NOMO-1 treated with DMSO at 0.1 percent for 48 hours (cell line): ENCODE data around the gene RABEPK.
"Not testable (repeated sequence)": the region's sequence is repeated elsewhere in the genome, so short reads cannot be mapped to it uniquely, and the experiment has no call there.

Source experiments
- DNase-seq: peaks from one replicate; lab custom pipeline; 2025; ENCODE audit not compliant: unreplicated experiment; lab: John Stamatoyannopoulos, UW

Gene RABEPK

GRCh38 chr9:125190361-125190801 is 10.0 kb upstream of the RABEPK start:
- peak; percentile 17 for DNase-seq

DNA sequence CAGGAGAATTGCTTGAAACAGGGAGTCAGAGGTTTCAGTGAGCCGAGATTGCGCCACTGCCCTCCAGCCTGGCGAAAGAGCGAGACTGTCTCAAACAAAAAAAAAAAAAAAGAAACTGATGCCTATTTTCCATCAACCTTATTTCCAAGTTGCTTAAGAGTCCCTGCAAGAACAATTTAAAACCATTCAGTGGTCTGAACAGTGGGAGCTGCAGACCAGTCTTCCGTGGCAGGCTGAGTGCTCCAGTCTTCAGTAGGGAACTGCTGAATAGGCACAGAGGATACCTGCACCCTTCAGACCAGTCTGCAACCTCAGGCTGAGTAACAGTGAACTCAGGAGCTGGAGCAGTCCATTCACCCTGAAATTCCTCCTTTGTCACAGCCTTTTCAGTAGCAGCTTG is 5.9 kb upstream of the RABEPK start:
- DNase-seq: peak; percentile 18

DNA sequence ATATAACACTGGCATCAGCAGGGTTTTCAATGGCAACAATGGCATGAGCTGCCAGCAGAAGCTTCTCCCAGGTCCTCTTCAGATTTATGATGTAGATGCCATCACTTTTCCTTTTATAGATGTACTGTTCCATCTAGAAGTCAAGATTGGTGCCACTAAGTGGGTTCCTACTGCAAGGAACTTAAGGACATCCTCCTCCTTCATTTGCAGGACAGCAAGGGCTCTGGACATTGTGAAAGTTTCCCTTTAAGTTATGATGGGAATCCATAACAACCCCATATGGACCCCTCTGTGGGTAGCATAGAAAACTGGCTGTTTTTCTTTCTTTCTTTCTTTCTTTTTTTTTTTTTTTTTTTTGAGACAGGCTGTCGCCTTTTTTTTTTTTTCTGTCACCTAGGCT is 4.8 kb upstream of the RABEPK start:
- DNase-seq: not testable (repeated sequence)

DNA sequence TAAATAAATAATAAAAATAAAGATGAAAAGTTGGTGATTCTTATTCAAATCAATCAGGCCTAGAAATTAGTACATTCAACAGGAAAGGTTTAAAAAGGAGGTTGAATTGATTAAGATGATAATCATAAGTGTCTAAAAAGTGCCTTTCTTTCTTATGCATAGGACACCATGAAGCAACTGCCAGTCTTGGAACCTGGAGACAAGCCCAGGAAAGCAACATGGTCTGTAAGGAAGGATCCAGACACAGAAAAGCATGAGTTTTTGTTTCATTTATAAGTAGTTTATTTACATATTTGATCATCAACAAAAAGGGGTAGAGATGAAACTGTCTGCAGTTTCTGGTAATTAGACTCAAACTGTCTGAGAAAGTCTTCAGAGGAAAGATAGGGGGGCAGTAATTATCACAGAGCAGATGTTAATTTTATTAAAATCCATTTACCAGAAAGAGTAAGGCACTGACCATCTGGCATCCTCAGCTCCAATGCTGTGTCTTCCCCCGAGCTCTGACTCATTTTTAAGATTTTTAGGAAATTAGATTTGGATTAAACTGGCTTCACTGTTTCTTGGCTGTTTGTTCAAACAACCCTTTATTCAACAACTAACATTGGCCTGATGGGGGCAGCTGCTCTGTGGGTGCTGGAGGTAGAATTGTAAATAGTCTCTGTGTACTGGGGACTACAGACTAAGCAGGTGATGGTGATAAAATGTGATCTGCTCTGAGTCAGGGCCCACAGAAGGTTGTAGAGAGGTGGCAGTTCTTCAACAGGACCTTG is 2.7 kb downstream of the RABEPK start:
- DNase-seq: no peak

GRCh38 chr9:125204477-125204876 is 4.1 kb downstream of the RABEPK start:
- no peak for DNase-seq

- no peak for DNase-seq
These were observed 13.8 kb downstream of the RABEPK start for GRCh38 chr9:125214186-125214585.

DNA sequence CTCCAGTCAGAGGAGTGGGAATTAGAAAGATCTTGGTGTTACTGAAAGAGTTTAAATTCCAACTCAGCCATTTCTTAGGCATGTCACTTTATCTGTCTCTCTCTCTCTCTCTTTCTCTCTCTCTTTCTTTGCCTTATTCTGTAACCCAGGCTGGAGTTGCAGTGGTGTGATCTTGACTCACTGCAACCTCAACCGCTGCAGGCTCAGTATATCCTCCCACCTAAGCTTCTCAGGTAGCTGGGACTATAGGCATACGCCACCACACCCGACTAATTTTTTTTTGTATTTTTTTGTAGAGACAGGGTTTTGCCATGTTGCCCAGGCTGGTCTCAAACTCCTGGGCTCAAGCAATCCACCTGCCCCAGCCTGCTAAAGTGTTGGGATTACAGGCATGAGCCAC is 18.3 kb downstream of the RABEPK start:
- no peak for DNase-seq

- DNase-seq: not testable (repeated sequence)
These were observed 24.5 kb downstream of the RABEPK start for GRCh38 chr9:125224858-125225257.

- no peak for DNase-seq
These were observed 27.4 kb downstream of the RABEPK start for GRCh38 chr9:125227761-125228160.

DNA sequence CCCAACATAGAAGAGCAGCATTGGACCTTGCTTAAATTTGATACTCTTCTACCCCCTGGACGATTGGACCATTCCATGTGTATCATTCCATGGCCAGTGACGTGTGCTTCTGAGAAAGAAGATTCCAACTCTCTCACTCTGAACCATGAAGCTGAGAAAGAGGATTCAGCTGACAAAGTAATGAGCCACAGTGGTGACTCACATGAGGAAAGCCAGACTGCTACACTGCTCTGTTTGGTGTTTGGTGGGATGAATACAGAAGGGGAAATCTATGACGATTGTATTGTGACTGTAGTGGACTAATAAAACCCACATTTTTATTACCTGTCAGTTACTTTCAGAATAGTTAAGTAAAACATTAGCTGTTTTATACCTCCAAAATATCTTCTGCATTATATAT is 33.3 kb downstream of the RABEPK start:
- no peak for DNase-seq

GRCh38 chr9:125234099-125234498 is 33.8 kb downstream of the RABEPK start:
- not testable (repeated sequence) for DNase-seq

GRCh38 chr9:125235804-125236519 is 35.6 kb downstream of the RABEPK start:
- no peak for DNase-seq

GRCh38 chr9:125236520-125237159 is 36.3 kb downstream of the RABEPK start:
- not testable (repeated sequence) for DNase-seq

- DNase-seq: no peak
These were observed 38.0 kb downstream of the RABEPK start for GRCh38 chr9:125238127-125238914.

GRCh38 chr9:125238915-125239446 is 38.6 kb downstream of the RABEPK start:
- no peak for DNase-seq

GRCh38 chr9:125239631-125240597 is 39.6 kb downstream of the RABEPK start:
- DNase-seq: no peak

DNA sequence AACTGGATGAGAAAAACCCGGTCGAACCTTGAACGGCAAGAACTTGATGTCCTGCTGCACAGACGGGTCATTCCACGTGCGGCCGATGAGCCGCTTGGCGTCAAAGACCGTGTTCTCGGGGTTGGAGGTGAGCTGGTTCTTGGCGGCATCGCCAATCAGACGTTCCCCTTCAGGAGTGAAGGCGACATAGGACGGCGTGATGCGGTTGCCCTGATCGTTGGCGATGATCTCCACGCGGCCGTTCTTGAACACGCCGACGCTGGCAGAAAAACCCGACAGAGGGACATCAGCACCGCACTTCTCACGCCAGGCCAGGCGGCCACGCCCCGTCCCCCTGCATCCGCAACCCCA is 40.3 kb downstream of the RABEPK start:
- DNase-seq: peak; percentile 41

- peak; percentile 98 for DNase-seq
These were observed 40.9 kb downstream of the RABEPK start, which contains the start of gene HSPA5 for GRCh38 chr9:125241000-125241862. TSS of gene HSPA5 (minus strand) at chr9:125241343. CDS start at chr9:125241126, 217 bp downstream.
